ENCODE measurements around the gene IL17RD. TPM values are rescaled to one million over a fixed set of nuclear protein-coding genes. Genes with fewer than 3 reads are reported as not detected.

Gene IL17RD
- total RNA-seq, 1 donor from 2014 or later = 30.3 TPM

DNA sequence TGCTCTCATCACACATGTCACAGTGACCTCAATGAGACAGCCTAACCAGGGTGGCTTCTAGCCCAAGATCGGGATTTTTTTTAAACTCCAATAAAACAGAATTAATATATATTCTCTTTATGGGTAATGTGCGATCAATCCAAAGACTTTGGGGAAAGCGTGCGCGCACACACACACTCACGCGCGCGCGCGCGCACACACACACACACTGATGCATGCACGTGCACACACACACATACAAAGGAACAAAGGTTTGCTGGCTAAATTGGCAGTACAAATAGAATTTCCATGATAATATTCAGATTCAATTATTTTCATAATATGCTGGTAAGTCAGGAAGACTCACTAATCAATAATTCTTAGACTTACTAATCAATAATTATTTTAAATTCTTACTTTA, 19.3 kb downstream of the IL17RD start:
- Mint-ChIP-seq H3K4me1 (peaks cover 36% of the 10 kb centered on the region), H3K4me3 (no peak overlapping the region), H3K36me3 (peaks cover 5% of the 10 kb centered on the region), H3K27ac (no peak overlapping the region), H3K27me3 (ENCODE audit: low read depth) (no peaks in the 10 kb centered on the region), H3K9me3 (no peaks in the 10 kb centered on the region)
- TF ChIP-seq, protein P1, sequence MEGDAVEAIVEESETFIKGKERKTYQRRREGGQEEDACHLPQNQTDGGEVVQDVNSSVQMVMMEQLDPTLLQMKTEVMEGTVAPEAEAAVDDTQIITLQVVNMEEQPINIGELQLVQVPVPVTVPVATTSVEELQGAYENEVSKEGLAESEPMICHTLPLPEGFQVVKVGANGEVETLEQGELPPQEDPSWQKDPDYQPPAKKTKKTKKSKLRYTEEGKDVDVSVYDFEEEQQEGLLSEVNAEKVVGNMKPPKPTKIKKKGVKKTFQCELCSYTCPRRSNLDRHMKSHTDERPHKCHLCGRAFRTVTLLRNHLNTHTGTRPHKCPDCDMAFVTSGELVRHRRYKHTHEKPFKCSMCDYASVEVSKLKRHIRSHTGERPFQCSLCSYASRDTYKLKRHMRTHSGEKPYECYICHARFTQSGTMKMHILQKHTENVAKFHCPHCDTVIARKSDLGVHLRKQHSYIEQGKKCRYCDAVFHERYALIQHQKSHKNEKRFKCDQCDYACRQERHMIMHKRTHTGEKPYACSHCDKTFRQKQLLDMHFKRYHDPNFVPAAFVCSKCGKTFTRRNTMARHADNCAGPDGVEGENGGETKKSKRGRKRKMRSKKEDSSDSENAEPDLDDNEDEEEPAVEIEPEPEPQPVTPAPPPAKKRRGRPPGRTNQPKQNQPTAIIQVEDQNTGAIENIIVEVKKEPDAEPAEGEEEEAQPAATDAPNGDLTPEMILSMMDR (IDR thresholded peaks at IDR 0.05; ENCODE audit: unreplicated experiment) = no peak
- DNase-seq (ENCODE audit: low spot score in 2 of 2, unreplicated experiment in 2 of 2) = no peak

DNA sequence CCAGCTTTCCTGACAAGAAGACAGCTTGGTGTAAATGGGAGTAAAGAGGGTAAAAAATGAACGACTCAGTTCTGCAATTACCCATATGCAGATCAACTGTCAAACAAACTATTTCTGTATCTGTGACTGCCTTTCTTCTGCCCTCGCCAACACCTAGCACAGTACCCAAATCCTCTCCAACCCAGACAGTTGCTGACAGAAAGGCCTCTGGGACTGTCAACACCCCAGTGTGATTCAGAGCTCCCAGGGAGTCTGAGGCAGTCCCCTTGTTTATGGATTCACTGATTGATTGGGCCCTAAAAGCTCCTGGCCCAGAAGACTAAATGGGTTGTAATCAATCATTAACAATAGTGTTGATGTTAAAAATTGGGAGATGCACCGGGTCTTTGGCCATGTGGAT, 20.2 kb downstream of the IL17RD start:
- TF ChIP-seq, protein P1 (IDR thresholded peaks at IDR 0.05; ENCODE audit: unreplicated experiment) = no peak
- Mint-ChIP-seq H3K36me3 (peaks cover 5% of the 10 kb centered on the region), H3K27ac (no peak overlapping the region), H3K9me3 (no peaks in the 10 kb centered on the region), H3K27me3 (ENCODE audit: low read depth) (no peaks in the 10 kb centered on the region), H3K4me1 (peaks cover 27% of the 10 kb centered on the region), H3K4me3 (no peak overlapping the region)
- DNase-seq (ENCODE audit: low spot score in 2 of 2, unreplicated experiment in 2 of 2) = no peak

DNA sequence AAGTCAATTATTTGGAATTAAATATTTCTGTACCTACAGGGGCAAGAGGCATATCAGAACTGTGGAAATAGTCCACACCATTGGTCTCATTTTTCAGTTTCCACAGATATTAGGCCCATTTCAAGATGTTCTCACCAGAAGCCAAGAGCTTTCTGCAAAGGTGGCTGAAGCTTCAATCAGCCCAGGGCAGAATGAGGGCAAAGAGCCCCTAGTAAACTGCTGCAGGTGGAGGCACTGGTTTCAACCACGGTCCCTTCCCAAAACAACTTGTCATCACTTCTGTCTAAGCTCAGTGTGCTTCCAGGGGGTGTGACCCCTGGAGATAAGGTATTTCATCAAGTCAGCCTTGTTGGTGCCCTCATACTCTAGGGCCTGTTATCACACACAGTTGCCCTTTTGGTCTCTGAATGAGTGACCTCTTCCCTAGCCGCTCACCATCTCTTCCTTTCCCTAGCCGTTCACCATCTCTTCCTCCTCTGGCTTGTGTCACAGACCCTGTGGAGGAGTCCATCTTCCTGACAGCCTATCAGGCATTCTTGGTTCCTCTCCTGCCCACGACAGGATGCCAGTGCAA, 21.2 kb downstream of the IL17RD start:
- Mint-ChIP-seq H3K27ac (no peak overlapping the region), H3K4me3 (no peak overlapping the region), H3K9me3 (no peaks in the 10 kb centered on the region), H3K4me1 (peaks cover 23% of the 10 kb centered on the region), H3K36me3 (peaks cover 3% of the 10 kb centered on the region), H3K27me3 (ENCODE audit: low read depth) (no peaks in the 10 kb centered on the region)
- TF ChIP-seq, protein P1 (IDR thresholded peaks at IDR 0.05; ENCODE audit: unreplicated experiment) = no peak
- no peak for DNase-seq (ENCODE audit: low spot score in 2 of 2, unreplicated experiment in 2 of 2)

DNA sequence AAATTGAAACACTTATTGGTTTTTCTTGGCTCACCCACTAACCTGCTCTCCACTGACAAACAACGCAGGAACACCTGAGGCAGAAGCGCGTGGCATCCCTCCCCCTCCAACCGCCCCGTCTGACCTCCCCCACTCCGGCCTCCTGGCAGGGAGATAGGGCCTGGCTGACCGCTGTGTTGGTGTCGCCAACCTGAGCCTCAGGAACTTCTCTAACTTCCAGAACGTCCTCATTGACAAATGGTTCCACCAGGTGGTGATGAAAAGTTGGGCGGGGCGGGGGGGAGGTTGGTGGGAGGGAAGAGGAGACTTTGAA, 22.8 kb downstream of the IL17RD start:
- peaks cover 17% of the 10 kb centered on the region for H3K4me1 Mint-ChIP-seq
- H3K4me3 Mint-ChIP-seq = no peak overlapping the region
- H3K27ac Mint-ChIP-seq = no peak overlapping the region
- no peaks in the 10 kb centered on the region for H3K36me3 Mint-ChIP-seq
- H3K27me3 Mint-ChIP-seq (ENCODE audit: low read depth) = no peaks in the 10 kb centered on the region
- DNase-seq (ENCODE audit: low spot score in 2 of 2, unreplicated experiment in 2 of 2) = no peak
- TF ChIP-seq, protein P1 (IDR thresholded peaks at IDR 0.05; ENCODE audit: unreplicated experiment) = no peak
- H3K9me3 Mint-ChIP-seq = no peaks in the 10 kb centered on the region

DNA sequence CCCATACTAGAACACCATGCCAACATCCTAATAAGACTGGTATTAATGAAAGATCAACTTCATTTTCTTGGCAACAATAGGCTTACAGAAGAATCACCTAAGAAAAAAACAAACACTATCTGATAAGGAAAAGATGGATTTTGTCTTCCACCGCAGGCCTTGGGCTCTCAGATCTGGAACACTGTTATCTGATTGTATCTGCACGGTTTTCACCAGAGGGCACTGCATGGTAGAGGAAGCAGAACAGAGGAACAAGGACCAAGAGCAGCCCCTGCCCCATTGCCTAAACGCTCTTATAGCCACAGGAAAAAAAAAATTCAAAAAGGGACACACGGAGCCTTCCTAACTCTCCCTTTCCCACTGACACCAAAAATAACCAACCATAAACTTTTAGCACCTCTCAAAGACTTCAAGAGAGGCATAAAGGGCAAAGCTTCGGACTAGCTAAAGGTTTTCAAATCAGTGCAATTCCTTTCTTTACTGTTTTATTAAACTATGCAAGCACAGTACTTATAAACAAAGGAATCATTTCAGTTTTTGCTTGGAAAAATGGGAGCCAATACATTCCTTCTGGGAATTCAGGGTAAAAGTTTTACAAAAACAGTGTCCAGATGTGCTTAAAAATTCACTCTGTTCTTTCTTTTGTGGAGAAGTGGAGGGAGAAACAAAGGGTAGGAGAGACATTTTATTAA, 23.3 kb downstream of the IL17RD start:
- Mint-ChIP-seq H3K36me3 (no peaks in the 10 kb centered on the region), H3K27ac (peak overlapping the region; percentile 39), H3K4me3 (no peak overlapping the region), H3K27me3 (ENCODE audit: low read depth) (no peaks in the 10 kb centered on the region), H3K9me3 (no peaks in the 10 kb centered on the region), H3K4me1 (peaks cover 17% of the 10 kb centered on the region)
- DNase-seq (ENCODE audit: low spot score in 2 of 2, unreplicated experiment in 2 of 2) = no peak
- TF ChIP-seq, protein P1 (IDR thresholded peaks at IDR 0.05; ENCODE audit: unreplicated experiment) = no peak
